ENCODE results near the gene FAM124A.

DNA sequence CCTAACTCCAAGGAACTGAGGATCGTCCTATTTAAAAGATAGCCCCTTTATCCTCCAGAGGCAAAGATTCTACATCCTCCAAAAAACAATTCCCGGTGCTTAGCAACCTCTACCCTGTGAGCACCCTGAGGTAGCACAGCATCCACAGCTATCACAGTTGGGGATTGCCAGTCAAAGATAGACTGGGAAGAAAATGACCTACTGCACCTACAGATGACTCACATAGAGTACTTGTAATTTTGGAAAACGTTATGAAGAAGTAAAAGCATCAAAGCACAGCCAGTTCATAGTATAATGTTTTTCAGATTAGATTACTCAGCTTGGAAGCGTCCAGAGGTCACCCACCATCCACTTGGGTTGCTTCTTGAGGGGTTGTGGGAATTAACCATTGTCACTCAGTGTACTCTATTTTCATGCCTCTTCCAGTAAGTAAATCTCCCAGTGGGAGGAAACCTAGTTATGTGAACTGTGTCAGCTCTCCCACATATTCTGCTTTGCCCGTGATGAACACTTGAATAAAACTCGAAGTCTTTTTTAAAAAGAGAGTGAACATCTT, 8.9 kb upstream of the FAM124A start:
- TF ChIP-seq CTCF (conservative IDR thresholded peaks at IDR 0.05 in 1 of 2, IDR thresholded peaks at IDR 0.05 in 1 of 2; ENCODE audit: low read depth in 1 of 2, low read length in 2 of 2), result no peak
- no peak for TF ChIP-seq EZH2 (IDR thresholded peaks at IDR 0.05; ENCODE audit: low read length, missing control alignments)

Measured in fibroblast of lung (primary cell).